Left ventricle myocardium superior (tissue), 1 donor: ENCODE results near the gene CIRBP. TPM values are rescaled to one million over a fixed set of nuclear protein-coding genes. Genes with fewer than 3 reads are reported as not detected.
"Not testable (repeated sequence)": the region's sequence is repeated elsewhere in the genome, so short reads cannot be mapped to it uniquely, and the experiment has no call there.

Experiments used
- ATAC-seq: fragments of 200-7000 bp; cut with Tn5 transposase; one replicate; pipeline ENCODE4 v1.9.1; 2020; ENCODE audit warnings: mild to moderate bottlenecking, moderate library complexity
- DNase-seq: peaks from one replicate; pipeline ENCODE4 v3.0.0-alpha.2; 2020
- intact Hi-C: fragments of 100-400 bp; cut with micrococcal nuclease; formaldehyde crosslinking; loops from one replicate; pipeline ENCODE4 v1.11.0; 2022
- total RNA-seq: library from RNA; stranded (reverse); fragmentation: NEBNext Ultra II Directional; extraction: Animal tissue kit (Norgen Biotek cat#: 25700); gene quantifications from one replicate; pipeline ENCODE4 v1.2.1, GENCODE V29; 2021
- donor health status: DM: no; HTN: yes; CAD: no; lungs with severe emphysema.

The CIRBP gene
- total RNA-seq, 1 donor from 2014 or later, result 248 TPM

- intact Hi-C loops, result no loop called here
- DNase-seq (no peak), ATAC-seq (no peak)
Observed at GRCh38 chr19:1316466-1316865, 47.3 kb downstream of the CIRBP start.

DNA sequence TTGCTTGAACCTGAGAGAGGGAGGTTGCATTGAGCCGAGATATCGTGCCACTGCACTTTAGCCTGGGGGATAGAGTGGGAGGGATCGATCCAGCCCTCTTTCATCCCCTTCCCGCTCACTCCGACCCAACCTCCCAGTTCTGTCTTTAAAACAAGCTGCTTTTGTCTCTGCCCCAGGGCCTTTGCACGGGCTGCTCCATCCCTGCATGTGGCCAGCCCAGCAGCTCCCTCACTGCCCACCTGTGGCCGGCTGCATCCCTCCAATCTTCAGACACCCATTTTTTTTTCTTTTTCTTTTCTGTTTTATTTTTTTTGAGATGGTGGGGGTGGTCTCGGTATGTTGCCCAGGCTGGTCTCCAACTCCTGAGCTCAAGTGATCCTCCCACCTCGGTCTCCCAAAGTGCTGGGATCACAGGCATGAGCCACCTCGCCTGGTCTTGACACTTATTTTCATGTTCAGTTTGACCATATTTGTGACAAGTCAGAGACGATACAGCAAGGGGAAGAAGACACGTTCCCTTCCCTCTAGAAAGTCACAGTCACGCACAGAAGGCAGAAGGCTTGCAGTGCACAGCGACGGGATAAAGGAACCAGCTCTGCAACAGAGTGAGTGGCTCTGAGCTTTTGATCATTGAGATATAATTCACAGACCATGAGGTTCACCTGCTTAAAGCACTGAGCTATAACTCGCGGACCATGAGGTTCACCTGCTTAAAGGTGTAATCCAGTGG, 48.3 kb downstream of the CIRBP start:
- intact Hi-C loops, result no loop called here
- DNase-seq (no peak), ATAC-seq (no peak)

DNA sequence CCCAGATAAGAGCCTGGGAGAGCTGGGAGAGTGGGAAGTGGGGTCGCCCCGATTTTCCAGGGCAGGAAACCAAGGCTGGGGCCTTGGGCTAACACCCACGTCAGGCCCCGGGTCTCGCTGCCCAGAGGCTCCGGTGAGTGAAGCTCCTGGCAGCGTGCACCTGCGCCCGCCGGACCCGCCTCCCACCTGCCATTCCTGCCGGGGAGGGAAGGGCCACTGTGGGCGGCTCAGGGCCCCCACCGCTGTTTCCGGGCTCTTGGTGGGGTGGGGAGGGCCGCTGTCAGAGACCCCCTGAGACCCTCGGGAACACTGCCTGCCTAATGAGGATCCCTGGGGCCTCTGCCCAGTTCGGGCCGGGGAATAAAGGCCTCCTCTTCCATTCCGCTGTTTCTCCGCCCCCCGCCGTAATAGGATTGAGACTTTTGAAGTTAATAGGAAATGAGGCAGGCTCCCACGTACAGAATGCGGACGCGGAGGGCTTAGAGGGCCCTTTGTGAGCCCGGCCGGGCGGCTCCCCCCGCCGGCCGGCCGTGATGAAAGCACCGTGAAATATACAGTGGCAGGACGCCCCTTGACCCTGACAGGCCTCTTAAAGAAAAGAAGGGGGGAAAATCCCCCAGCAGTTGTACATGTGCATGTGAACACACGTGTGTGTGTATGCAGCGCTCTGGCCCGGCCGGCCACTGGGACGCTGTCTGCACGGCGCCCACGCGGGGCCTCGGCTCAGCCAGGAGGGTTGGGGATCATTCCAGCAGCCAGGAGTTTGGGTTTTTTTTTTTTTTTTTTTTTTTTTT, 49.7 kb downstream of the CIRBP start:
- intact Hi-C loops, result no loop called here

GRCh38 chr19:1320282-1320650, 51.1 kb downstream of the CIRBP start:
- intact Hi-C loops, DNase-seq, ATAC-seq: not testable (repeated sequence)

More for the DNA sequence above, 49.7 kb downstream of the CIRBP start:
- DNase-seq (no peak), ATAC-seq (no peak)

GRCh38 chr19:1321539-1321938, 52.4 kb downstream of the CIRBP start:
- ATAC-seq (no peak), DNase-seq (no peak)
- intact Hi-C loops, result no loop called here

GRCh38 chr19:1322198-1322981, 53.3 kb downstream of the CIRBP start:
- DNase-seq (no peak), ATAC-seq (no peak)
- intact Hi-C loops, result no loop called here

GRCh38 chr19:1324249-1324805, 55.2 kb downstream of the CIRBP start:
- no peak for DNase-seq
- ATAC-seq, result no peak
- intact Hi-C loops, result no loop called here

Other genes starting within 250 kb of the CIRBP start
- gene TMEM259, start 248.2 kb upstream of the CIRBP start, total RNA-seq, result 122 TPM
- not detected for gene RNU6-2, start 247.8 kb upstream of the CIRBP start, total RNA-seq
- gene CNN2, start 242.7 kb upstream of the CIRBP start, total RNA-seq, result 94.0 TPM
- 9.4 TPM for gene ABCA7, start 229.2 kb upstream of the CIRBP start, total RNA-seq
- gene ARHGAP45, start 202.2 kb upstream of the CIRBP start, total RNA-seq, result 6.0 TPM
- 148 TPM for gene POLR2E, start 174.0 kb upstream of the CIRBP start, total RNA-seq
- 337 TPM for gene GPX4, start 165.3 kb upstream of the CIRBP start, total RNA-seq
- gene SBNO2, start 95.1 kb upstream of the CIRBP start, total RNA-seq, result 18.7 TPM
- gene STK11, start 63.6 kb upstream of the CIRBP start, total RNA-seq, result 66.2 TPM
- gene CBARP, start 31.3 kb upstream of the CIRBP start, total RNA-seq, result 1.2 TPM
- 686 TPM for gene ATP5F1D, start 27.6 kb upstream of the CIRBP start, total RNA-seq
- gene MIDN, start 20.7 kb upstream of the CIRBP start, total RNA-seq, result 59.7 TPM
- gene FAM174C, start 6.2 kb downstream of the CIRBP start, total RNA-seq, result 13.1 TPM
- gene EFNA2, start 16.5 kb downstream of the CIRBP start, total RNA-seq, result not detected
- gene NDUFS7, start 114.6 kb downstream of the CIRBP start, total RNA-seq, result 461 TPM
- gene GAMT, start 132.2 kb downstream of the CIRBP start, total RNA-seq, result 92.5 TPM
- 96.7 TPM for gene DAZAP1, start 138.3 kb downstream of the CIRBP start, total RNA-seq
- 625 TPM for gene RPS15, start 169.1 kb downstream of the CIRBP start, total RNA-seq
- 0.17 TPM for gene APC2, start 180.8 kb downstream of the CIRBP start, total RNA-seq
- gene C19orf25, start 209.9 kb downstream of the CIRBP start, total RNA-seq, result 16.2 TPM
- gene PCSK4, start 221.0 kb downstream of the CIRBP start, total RNA-seq, result 2.8 TPM
- 0.72 TPM for gene REEP6, start 221.8 kb downstream of the CIRBP start, total RNA-seq
- gene ADAMTSL5, start 243.7 kb downstream of the CIRBP start, total RNA-seq, result 20.5 TPM